GM12892 (cell line): ENCODE data around the gene ZMIZ2.

Experiments
- DNase-seq: peaks from one replicate; pipeline ENCODE4 v3.0.0; 2011; ENCODE audit not compliant: insufficient read length
- FAIRE-seq: peaks from 2 replicates; lab custom pipeline; 2011; peaks lifted over from hg19 to GRCh38; lab: Jason Lieb, UNC
- POLR2A ChIP-seq: IDR thresholded peaks from 2 replicates; pipeline ENCODE4 v1.6.1; 2011; ENCODE audit warnings: low read depth, low read length, control low read depth
- POLR2AphosphoS5 ChIP-seq: IDR thresholded peaks from 2 replicates; pipeline ENCODE4 v1.6.1; 2011; ENCODE audit warnings: low read depth, low read length, control low read depth
- TAF1 ChIP-seq: IDR thresholded peaks from 2 replicates; pipeline ENCODE4 v1.6.1; 2011; ENCODE audit warnings: low read depth, mild to moderate bottlenecking, control low read depth, low read length, borderline replicate concordance

Gene ZMIZ2

GRCh38 chr7:44752822-44753221, 4.2 kb downstream of the ZMIZ2 start:
- DNase-seq (no peak), FAIRE-seq (peak; percentile 38)
- TF ChIP-seq POLR2AphosphoS5 (no peak), TAF1 (no peak), POLR2A (no peak)

GRCh38 chr7:44754802-44755697, 6.4 kb downstream of the ZMIZ2 start:
- no peak for TF ChIP-seq TAF1
- no peak for TF ChIP-seq POLR2A
- DNase-seq (no peak), FAIRE-seq (peak; percentile 24)

DNA sequence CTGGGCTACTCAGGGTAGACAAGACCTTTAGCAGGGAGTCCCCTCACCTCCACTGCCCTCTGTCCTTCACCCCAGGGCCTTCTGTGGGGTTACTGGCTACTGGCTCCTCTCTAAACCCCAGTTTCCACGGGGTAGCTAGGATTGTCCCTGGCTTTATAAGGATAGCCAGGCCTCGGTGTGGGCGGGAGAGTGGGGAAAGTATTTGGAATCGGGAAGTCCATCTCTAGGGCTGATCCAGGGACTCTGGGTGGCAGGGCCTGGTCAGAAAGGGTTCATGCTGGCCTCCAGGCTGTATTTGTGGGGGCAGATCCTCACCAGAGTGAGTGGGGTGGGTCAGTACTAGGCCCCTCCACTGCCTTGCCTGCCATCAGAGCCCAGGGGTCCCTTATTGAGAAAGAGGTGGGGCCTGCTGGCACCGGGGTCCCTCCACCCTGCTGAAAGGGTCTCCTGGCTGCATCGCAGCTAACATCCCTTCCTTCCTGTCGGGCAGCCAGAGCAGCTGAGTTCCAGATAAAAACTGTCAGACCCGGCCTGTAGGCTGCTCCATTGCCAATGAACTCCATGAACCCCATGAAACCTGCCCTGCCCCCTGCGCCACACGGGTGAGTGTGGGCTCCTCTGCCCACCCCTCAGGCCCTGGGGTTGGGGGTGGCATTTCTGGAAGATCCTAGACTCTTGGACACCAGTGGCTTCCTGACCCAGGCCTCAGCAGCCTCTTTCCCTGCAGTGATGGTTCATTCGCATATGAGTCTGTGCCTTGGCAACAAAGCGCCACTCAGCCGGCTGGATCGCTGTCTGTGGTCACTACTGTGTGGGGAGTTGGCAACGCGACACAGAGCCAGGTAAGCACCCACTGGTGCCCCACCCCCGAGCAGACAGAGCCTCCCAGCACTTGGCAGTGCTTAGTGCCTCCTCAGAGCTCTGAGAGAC, 7.3 kb downstream of the ZMIZ2 start:
- TF ChIP-seq POLR2AphosphoS5 (no peak), TAF1 (no peak), POLR2A (no peak)
- FAIRE-seq, result no peak
- DNase-seq, result no peak

GRCh38 chr7:44756904-44757303, 8.3 kb downstream of the ZMIZ2 start:
- FAIRE-seq, result no peak
- no peak for DNase-seq
- TF ChIP-seq TAF1, result no peak
- TF ChIP-seq POLR2A, result no peak
- no peak for TF ChIP-seq POLR2AphosphoS5

GRCh38 chr7:44757311-44757710, 8.7 kb downstream of the ZMIZ2 start:
- TF ChIP-seq POLR2AphosphoS5 (no peak), POLR2A (no peak), TAF1 (no peak)
- FAIRE-seq, result no peak
- DNase-seq, result no peak

DNA sequence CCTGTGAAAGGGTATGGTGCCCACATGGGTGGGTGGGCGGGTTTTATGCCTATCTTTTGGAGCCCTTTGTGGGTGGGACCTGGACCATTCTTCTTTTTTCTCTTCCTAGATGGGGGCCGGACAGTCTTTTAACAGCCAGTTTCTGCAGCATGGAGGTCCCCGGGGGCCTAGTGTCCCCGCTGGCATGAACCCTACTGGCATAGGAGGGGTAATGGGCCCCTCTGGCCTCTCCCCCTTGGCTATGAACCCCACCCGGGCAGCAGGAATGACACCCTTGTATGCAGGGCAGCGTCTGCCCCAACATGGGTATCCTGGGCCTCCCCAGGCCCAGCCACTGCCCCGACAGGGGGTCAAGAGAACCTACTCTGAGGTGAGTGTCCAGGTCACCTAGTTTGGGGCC, 9.1 kb downstream of the ZMIZ2 start:
- no peak for DNase-seq
- no peak for TF ChIP-seq TAF1
- no peak for TF ChIP-seq POLR2AphosphoS5
- no peak for TF ChIP-seq POLR2A
- FAIRE-seq, result no peak

DNA sequence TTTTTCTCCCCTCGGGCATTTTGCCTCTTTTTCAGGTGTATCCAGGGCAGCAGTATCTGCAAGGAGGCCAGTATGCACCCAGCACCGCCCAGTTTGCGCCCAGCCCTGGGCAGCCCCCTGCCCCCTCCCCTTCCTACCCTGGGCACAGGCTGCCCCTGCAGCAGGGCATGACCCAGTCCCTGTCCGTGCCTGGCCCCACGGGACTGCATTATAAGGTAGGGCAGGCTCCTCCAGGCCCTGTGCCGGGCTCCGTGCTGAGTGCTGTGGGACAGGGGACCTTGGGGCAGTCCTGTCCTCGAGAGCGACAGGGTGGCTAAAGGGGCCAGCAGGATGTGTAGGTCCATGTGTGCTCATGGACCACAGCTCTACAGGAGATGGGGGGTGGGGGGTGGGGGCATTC, 10.6 kb downstream of the ZMIZ2 start:
- DNase-seq, result no peak
- no peak for TF ChIP-seq POLR2AphosphoS5
- no peak for TF ChIP-seq POLR2A
- TF ChIP-seq TAF1, result no peak
- FAIRE-seq, result no peak

DNA sequence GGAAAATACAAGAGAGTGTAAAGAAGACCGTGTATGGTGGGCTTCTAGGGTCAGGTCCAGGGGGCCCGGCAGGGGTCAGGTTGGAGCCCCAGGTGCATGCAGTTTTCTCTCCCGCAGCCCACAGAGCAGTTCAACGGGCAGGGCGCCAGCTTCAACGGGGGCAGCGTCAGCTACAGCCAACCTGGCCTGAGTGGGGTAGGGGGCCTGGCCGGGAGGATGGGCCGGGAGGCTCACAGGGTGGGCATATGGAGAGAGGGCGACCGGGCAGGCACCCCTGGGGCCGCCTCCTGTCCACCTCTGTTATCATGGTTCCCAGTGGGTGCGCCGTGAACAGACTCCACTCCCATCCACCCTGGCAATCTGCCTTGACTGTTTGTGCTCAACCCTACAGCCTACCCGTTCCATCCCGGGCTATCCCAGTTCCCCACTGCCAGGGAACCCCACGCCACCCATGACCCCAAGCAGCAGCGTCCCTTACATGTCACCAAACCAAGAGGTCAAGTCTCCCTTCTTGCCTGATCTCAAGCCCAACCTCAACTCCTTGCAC, 11.5 kb downstream of the ZMIZ2 start:
- TF ChIP-seq POLR2A (no peak), TAF1 (no peak), POLR2AphosphoS5 (no peak)
- no peak for FAIRE-seq
- no peak for DNase-seq

- no peak for TF ChIP-seq POLR2AphosphoS5
- TF ChIP-seq POLR2A, result no peak
- no peak for TF ChIP-seq TAF1
- no peak for FAIRE-seq
- no peak for DNase-seq
Observed at GRCh38 chr7:44761207-44762161, 12.8 kb downstream of the ZMIZ2 start.

GRCh38 chr7:44762300-44762699, 13.7 kb downstream of the ZMIZ2 start:
- FAIRE-seq (no peak), DNase-seq (no peak)
- TF ChIP-seq POLR2A (no peak), POLR2AphosphoS5 (no peak), TAF1 (no peak)
